K562 (cell line): Measurements from ENCODE around the gene RPP21. TPM values are rescaled to one million over a fixed set of nuclear protein-coding genes. Genes with fewer than 3 reads are reported as not detected.

Experiments
- ATF7 ChIP-seq: fragments of 450-650 bp; IDR thresholded peaks from 2 replicates; pipeline ENCODE4 v1.7.1; 2014; ENCODE audit warnings: mild to moderate bottlenecking, moderate library complexity
- BMI1 ChIP-seq: fragments of 150-350 bp; IDR thresholded peaks from 2 replicates; pipeline ENCODE4 v1.6.1; 2014; ENCODE audit warnings: low read length
- C11orf30 ChIP-seq: fragments of 450-650 bp; IDR thresholded peaks from 2 replicates; pipeline ENCODE4 v1.6.1; 2016; ENCODE audit warnings: low read depth, mild to moderate bottlenecking
- CEBPG ChIP-seq, 3 experiments: fragments of 200-800 bp in 1 of 3; sonication (Bioruptor generic) in 1 of 3; sonication (generic) in 1 of 3; formaldehyde crosslinking in 1 of 3; IDR thresholded peaks in 2 of 3; conservative IDR thresholded peaks in 1 of 3; 2 replicates each; pipeline versions ENCODE4 v1.6.1 to v1.8.0; 2016 to 2022; ENCODE audit warnings: missing compliant biosample characterization in 2 of 3, missing genetic modification characterization in 2 of 3, mild to moderate bottlenecking in 1 of 3, missing genetic modification reagents in 1 of 3
- ESRRB ChIP-seq: fragments of 250-450 bp; sonication (Bioruptor Pico); IDR thresholded peaks from 2 replicates; pipeline ENCODE4 v1.5.0; 2020; ENCODE audit warnings: mild to moderate bottlenecking, moderate library complexity, borderline replicate concordance
- HDAC2 ChIP-seq: fragments of 450-650 bp; IDR thresholded peaks from 2 replicates; pipeline ENCODE4 v1.6.1; 2016; ENCODE audit warnings: mild to moderate bottlenecking
- HSF4 ChIP-seq: fragments of 250-450 bp; sonication (Bioruptor Pico); IDR thresholded peaks from 2 replicates; pipeline ENCODE4 v2.1.2; 2022; ENCODE audit warnings: mild to moderate bottlenecking, moderate library complexity, borderline replicate concordance
- MTA1 ChIP-seq: fragments of 450-650 bp; IDR thresholded peaks from 2 replicates; pipeline ENCODE4 v1.6.1; 2017; ENCODE audit warnings: borderline replicate concordance
- NCOA2 ChIP-seq, 2 experiments: fragments of 450-650 bp; IDR thresholded peaks; 2 replicates each; pipeline ENCODE4 v1.6.1; 2018; ENCODE audit warnings: mild to moderate bottlenecking in 2 of 2, moderate library complexity in 1 of 2; ENCODE audit not compliant: partially characterized antibody in 2 of 2
- NR4A1 ChIP-seq, 2 experiments: fragments of 250-450 bp in 1 of 2; fragments of 450-650 bp in 1 of 2; sonication (Bioruptor Pico) in 1 of 2; IDR thresholded peaks; 2 replicates each; pipeline versions ENCODE4 v1.4.0 to v1.6.1; 2016 to 2020; ENCODE audit warnings: mild to moderate bottlenecking in 2 of 2, missing compliant biosample characterization in 1 of 2, missing genetic modification characterization in 1 of 2, moderate library complexity in 1 of 2
- RB1 ChIP-seq: fragments of 450-650 bp; IDR thresholded peaks from 2 replicates; pipeline ENCODE4 v1.6.1; 2017; ENCODE audit warnings: low read depth, mild to moderate bottlenecking
- SIN3B ChIP-seq: fragments of 450-650 bp; IDR thresholded peaks from 2 replicates; pipeline ENCODE4 v1.6.1; 2017; ENCODE audit warnings: low read depth, mild to moderate bottlenecking, moderate library complexity
- SOX6 ChIP-seq: fragments of 450-650 bp; IDR thresholded peaks from 2 replicates; pipeline ENCODE4 v1.6.1; 2014; ENCODE audit warnings: mild to moderate bottlenecking
- STAT5A ChIP-seq: IDR thresholded peaks from 2 replicates; pipeline ENCODE4 v1.6.1; 2012; ENCODE audit warnings: low read length, inconsistent platforms, borderline replicate concordance
- ZBTB17 ChIP-seq: fragments of 450-650 bp; formaldehyde crosslinking; IDR thresholded peaks from 2 replicates; pipeline ENCODE4 v1.4.0; 2020; ENCODE audit warnings: mild to moderate bottlenecking
- ZFP36 ChIP-seq: fragments of 150-350 bp; IDR thresholded peaks from 2 replicates; pipeline ENCODE4 v1.6.1; 2018; ENCODE audit warnings: low read length, low read depth; ENCODE audit not compliant: partially characterized antibody
- polyA plus RNA-seq, 8 experiments: library from polyadenylated mRNA; depleted of rRNA in 4 of 8; stranded (reverse) in 5 of 8; unstranded in 3 of 8; fragments of >200 nt; fragmentation: Nextera tagmentation in 2 of 8; fragmentation: Illumina TruSeq in 1 of 8; extraction: Ambion mirVana in 2 of 8; extraction: Trizol in 1 of 8; gene quantifications; 2 replicates each; pipeline versions ENCODE4 v1.2.1 to v1.2.3, GENCODE V29; 2011 to 2014; ENCODE audit warnings: inconsistent platforms in 1 of 8, missing spikeins in 1 of 8
- total RNA-seq, 7 experiments: library from RNA; depleted of rRNA in 6 of 7; stranded (reverse); fragments of >200 nt in 6 of 7; fragmentation: Illumina TruSeq in 2 of 7; extraction: Trizol in 2 of 7; gene quantifications; 2 replicates each; pipeline versions ENCODE4 v1.2.1 to v1.2.3, GENCODE V29; 2011 to 2021; ENCODE audit warnings: low replicate concordance in 1 of 7
- TF ChIP-seq, protein P1 (sequence below): sonication (generic); formaldehyde crosslinking; IDR thresholded peaks from 2 replicates; pipeline ENCODE4 v1.8.0; 2023; ENCODE audit warnings: mild to moderate bottlenecking, missing genetic modification reagents
- TF ChIP-seq, protein P2 (sequence below): sonication (generic); formaldehyde crosslinking; IDR thresholded peaks from 2 replicates; pipeline ENCODE4 v1.5.0; 2020; ENCODE audit warnings: missing genetic modification reagents
- TF ChIP-seq, protein P3 (sequence below): fragments of 250-450 bp; sonication (Bioruptor Pico); IDR thresholded peaks from 2 replicates; pipeline ENCODE4 v1.8.0; 2021; ENCODE audit warnings: moderate library complexity, mild to moderate bottlenecking, inconsistent platforms
- TF ChIP-seq, protein P4 (sequence below): fragments of 250-450 bp; sonication (Bioruptor Pico); IDR thresholded peaks from 2 replicates; pipeline ENCODE4 v1.8.0; 2021; ENCODE audit warnings: moderate library complexity, mild to moderate bottlenecking, inconsistent platforms

The RPP21 gene
- total and polyA plus RNA-seq, 9 of the 15 experiments (the other 6 are each of a cell fraction or from before 2014, with no cell fraction given): 62.1 to 362 (median 166) TPM

DNA sequence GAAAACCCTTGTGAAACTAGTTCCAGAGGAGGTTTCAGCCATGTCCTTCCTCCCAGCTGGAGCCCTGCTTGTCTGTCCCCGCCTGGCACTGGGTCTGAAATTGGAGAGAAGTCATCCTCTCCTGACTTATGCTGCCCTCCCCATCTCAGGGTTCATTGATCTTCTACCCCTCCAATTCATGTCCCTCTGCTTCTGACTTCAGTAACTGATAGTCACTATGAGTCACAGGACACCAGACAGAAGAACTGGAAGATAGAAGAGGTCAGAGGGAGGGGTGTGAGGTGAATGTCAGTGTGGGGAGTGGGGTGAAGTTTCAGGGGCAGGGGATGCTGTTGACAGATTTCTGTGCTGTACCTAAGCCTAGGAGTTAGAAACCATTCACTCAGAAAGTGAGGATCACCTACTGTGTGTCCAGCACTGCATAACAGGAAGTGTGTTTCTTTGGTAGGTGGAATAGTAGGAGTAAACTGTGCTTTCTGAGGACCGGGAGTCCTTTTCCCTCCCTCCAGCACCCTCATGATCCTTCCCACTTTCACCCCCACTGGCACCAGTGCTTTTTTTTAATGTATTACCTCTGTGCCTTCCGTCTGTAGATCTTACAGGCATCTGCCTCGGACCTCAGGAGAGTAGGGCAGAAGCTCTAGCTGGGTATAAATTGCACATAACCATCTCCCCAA is 627 bp upstream of the RPP21 start (continued):
- TF ChIP-seq, protein P1, sequence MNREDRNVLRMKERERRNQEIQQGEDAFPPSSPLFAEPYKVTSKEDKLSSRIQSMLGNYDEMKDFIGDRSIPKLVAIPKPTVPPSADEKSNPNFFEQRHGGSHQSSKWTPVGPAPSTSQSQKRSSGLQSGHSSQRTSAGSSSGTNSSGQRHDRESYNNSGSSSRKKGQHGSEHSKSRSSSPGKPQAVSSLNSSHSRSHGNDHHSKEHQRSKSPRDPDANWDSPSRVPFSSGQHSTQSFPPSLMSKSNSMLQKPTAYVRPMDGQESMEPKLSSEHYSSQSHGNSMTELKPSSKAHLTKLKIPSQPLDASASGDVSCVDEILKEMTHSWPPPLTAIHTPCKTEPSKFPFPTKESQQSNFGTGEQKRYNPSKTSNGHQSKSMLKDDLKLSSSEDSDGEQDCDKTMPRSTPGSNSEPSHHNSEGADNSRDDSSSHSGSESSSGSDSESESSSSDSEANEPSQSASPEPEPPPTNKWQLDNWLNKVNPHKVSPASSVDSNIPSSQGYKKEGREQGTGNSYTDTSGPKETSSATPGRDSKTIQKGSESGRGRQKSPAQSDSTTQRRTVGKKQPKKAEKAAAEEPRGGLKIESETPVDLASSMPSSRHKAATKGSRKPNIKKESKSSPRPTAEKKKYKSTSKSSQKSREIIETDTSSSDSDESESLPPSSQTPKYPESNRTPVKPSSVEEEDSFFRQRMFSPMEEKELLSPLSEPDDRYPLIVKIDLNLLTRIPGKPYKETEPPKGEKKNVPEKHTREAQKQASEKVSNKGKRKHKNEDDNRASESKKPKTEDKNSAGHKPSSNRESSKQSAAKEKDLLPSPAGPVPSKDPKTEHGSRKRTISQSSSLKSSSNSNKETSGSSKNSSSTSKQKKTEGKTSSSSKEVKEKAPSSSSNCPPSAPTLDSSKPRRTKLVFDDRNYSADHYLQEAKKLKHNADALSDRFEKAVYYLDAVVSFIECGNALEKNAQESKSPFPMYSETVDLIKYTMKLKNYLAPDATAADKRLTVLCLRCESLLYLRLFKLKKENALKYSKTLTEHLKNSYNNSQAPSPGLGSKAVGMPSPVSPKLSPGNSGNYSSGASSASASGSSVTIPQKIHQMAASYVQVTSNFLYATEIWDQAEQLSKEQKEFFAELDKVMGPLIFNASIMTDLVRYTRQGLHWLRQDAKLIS (CRISPR knock-in tag): no peak
- 0 out of 2 replicates have a peak, but pooled peaks have one; percentile 10 for TF ChIP-seq ESRRB (CRISPR knock-in tag)
- no peak for TF ChIP-seq BMI1
- TF ChIP-seq SOX6: no peak
- TF ChIP-seq RB1: no peak
- no peak for TF ChIP-seq ZFP36
- TF ChIP-seq, protein P2, sequence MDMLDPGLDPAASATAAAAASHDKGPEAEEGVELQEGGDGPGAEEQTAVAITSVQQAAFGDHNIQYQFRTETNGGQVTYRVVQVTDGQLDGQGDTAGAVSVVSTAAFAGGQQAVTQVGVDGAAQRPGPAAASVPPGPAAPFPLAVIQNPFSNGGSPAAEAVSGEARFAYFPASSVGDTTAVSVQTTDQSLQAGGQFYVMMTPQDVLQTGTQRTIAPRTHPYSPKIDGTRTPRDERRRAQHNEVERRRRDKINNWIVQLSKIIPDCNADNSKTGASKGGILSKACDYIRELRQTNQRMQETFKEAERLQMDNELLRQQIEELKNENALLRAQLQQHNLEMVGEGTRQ (CRISPR knock-in tag): no peak
- no peak for TF ChIP-seq HSF4
- 0 out of 2 replicates have a peak, but pooled peaks have one; percentile 18 for TF ChIP-seq MTA1
- no peak for TF ChIP-seq CEBPG (CRISPR knock-in tag; IDR thresholded peaks at IDR 0.05)
- TF ChIP-seq CEBPG (tag; conservative IDR thresholded peaks at IDR 0.05 in 1 of 2, IDR thresholded peaks at IDR 0.05 in 1 of 2): no peak
- TF ChIP-seq ZBTB17: no peak
- TF ChIP-seq, protein P3, sequence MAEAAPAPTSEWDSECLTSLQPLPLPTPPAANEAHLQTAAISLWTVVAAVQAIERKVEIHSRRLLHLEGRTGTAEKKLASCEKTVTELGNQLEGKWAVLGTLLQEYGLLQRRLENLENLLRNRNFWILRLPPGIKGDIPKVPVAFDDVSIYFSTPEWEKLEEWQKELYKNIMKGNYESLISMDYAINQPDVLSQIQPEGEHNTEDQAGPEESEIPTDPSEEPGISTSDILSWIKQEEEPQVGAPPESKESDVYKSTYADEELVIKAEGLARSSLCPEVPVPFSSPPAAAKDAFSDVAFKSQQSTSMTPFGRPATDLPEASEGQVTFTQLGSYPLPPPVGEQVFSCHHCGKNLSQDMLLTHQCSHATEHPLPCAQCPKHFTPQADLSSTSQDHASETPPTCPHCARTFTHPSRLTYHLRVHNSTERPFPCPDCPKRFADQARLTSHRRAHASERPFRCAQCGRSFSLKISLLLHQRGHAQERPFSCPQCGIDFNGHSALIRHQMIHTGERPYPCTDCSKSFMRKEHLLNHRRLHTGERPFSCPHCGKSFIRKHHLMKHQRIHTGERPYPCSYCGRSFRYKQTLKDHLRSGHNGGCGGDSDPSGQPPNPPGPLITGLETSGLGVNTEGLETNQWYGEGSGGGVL (CRISPR knock-in tag): no peak
- TF ChIP-seq ATF7: no peak
- TF ChIP-seq, protein P4, sequence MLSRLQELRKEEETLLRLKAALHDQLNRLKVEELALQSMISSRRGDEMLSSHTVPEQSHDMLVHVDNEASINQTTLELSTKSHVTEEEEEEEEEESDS: no peak
- no peak for TF ChIP-seq NR4A1 (CRISPR knock-in tag; IDR thresholded peaks at IDR 0.05)
- 0 out of 2 replicates have a peak, but pooled peaks have one; percentile 7 for TF ChIP-seq NR4A1 (tag; IDR thresholded peaks at IDR 0.05)
- TF ChIP-seq STAT5A: no peak
- no peak for TF ChIP-seq SIN3B
- no peak for TF ChIP-seq C11orf30
- peak; percentile 49 for TF ChIP-seq HDAC2
- no peak for TF ChIP-seq NCOA2 (IDR thresholded peaks at IDR 0.05; ENCODE audit: partially characterized antibody in 2 of 2)
